ENCODE data around the gene MTG2.

DNA sequence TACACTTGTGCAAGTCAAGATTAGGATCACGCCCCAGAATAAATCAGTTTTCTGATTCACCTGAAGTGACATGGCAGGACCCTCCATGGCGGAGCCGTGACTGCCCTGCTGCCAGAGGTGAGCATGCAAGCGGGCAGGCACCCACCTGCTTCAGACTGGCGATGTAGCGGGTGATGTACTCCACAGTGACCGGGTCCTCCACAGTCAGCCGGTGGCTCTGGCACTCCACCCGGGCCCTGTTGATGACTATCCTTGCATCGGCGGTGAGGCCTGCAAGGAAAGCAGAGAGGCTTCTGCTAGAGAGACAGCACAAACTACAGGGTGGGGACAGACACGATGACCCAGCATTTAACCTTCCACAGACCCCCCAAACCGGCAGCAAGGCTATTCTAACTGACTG is 43.2 kb upstream of the MTG2 start:
- TF ChIP-seq, protein P1, sequence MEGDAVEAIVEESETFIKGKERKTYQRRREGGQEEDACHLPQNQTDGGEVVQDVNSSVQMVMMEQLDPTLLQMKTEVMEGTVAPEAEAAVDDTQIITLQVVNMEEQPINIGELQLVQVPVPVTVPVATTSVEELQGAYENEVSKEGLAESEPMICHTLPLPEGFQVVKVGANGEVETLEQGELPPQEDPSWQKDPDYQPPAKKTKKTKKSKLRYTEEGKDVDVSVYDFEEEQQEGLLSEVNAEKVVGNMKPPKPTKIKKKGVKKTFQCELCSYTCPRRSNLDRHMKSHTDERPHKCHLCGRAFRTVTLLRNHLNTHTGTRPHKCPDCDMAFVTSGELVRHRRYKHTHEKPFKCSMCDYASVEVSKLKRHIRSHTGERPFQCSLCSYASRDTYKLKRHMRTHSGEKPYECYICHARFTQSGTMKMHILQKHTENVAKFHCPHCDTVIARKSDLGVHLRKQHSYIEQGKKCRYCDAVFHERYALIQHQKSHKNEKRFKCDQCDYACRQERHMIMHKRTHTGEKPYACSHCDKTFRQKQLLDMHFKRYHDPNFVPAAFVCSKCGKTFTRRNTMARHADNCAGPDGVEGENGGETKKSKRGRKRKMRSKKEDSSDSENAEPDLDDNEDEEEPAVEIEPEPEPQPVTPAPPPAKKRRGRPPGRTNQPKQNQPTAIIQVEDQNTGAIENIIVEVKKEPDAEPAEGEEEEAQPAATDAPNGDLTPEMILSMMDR (IDR thresholded peaks at IDR 0.05; ENCODE audit: low read depth, low read length, missing input control), result no peak
- no peak for TF ChIP-seq GABPA (IDR thresholded peaks at IDR 0.05 in 1 of 2, conservative IDR thresholded peaks at IDR 0.05 in 1 of 2)
- TF ChIP-seq SP1 (IDR thresholded peaks at IDR 0.05), result no peak
- no peak for TF ChIP-seq TAF1 (conservative IDR thresholded peaks at IDR 0.05)
- TF ChIP-seq, protein P2, sequence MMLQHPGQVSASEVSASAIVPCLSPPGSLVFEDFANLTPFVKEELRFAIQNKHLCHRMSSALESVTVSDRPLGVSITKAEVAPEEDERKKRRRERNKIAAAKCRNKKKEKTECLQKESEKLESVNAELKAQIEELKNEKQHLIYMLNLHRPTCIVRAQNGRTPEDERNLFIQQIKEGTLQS (IDR thresholded peaks at IDR 0.05), result no peak
- TF ChIP-seq RXRA (IDR thresholded peaks at IDR 0.05), result no peak
- no peak for TF ChIP-seq HNF4G (IDR thresholded peaks at IDR 0.05)
- TF ChIP-seq FOXA1 (IDR thresholded peaks at IDR 0.05), result no peak
- TF ChIP-seq EGR1 (IDR thresholded peaks at IDR 0.05; ENCODE audit: low read depth in 2 of 2), result no peak
- TF ChIP-seq, protein P3, sequence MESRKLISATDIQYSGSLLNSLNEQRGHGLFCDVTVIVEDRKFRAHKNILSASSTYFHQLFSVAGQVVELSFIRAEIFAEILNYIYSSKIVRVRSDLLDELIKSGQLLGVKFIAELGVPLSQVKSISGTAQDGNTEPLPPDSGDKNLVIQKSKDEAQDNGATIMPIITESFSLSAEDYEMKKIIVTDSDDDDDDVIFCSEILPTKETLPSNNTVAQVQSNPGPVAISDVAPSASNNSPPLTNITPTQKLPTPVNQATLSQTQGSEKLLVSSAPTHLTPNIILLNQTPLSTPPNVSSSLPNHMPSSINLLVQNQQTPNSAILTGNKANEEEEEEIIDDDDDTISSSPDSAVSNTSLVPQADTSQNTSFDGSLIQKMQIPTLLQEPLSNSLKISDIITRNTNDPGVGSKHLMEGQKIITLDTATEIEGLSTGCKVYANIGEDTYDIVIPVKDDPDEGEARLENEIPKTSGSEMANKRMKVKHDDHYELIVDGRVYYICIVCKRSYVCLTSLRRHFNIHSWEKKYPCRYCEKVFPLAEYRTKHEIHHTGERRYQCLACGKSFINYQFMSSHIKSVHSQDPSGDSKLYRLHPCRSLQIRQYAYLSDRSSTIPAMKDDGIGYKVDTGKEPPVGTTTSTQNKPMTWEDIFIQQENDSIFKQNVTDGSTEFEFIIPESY (IDR thresholded peaks at IDR 0.05), result no peak
- TF ChIP-seq, protein P4, sequence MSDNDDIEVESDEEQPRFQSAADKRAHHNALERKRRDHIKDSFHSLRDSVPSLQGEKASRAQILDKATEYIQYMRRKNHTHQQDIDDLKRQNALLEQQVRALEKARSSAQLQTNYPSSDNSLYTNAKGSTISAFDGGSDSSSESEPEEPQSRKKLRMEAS (IDR thresholded peaks at IDR 0.05), result no peak
- TF ChIP-seq, protein P5, sequence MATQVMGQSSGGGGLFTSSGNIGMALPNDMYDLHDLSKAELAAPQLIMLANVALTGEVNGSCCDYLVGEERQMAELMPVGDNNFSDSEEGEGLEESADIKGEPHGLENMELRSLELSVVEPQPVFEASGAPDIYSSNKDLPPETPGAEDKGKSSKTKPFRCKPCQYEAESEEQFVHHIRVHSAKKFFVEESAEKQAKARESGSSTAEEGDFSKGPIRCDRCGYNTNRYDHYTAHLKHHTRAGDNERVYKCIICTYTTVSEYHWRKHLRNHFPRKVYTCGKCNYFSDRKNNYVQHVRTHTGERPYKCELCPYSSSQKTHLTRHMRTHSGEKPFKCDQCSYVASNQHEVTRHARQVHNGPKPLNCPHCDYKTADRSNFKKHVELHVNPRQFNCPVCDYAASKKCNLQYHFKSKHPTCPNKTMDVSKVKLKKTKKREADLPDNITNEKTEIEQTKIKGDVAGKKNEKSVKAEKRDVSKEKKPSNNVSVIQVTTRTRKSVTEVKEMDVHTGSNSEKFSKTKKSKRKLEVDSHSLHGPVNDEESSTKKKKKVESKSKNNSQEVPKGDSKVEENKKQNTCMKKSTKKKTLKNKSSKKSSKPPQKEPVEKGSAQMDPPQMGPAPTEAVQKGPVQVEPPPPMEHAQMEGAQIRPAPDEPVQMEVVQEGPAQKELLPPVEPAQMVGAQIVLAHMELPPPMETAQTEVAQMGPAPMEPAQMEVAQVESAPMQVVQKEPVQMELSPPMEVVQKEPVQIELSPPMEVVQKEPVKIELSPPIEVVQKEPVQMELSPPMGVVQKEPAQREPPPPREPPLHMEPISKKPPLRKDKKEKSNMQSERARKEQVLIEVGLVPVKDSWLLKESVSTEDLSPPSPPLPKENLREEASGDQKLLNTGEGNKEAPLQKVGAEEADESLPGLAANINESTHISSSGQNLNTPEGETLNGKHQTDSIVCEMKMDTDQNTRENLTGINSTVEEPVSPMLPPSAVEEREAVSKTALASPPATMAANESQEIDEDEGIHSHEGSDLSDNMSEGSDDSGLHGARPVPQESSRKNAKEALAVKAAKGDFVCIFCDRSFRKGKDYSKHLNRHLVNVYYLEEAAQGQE (IDR thresholded peaks at IDR 0.05), result no peak
- TF ChIP-seq JUND (IDR thresholded peaks at IDR 0.05), result no peak

All from liver (tissue), 3 donors.